HG03103 (cell line): ENCODE data around the gene SEMA3F.

Experiments used
- ATAC-seq: cut with Tn5 transposase; IDR thresholded peaks from one replicate; pipeline ENCODE4 v1.9.1; 2021; ENCODE audit warnings: low read depth; ENCODE audit not compliant: unreplicated experiment

Gene SEMA3F

DNA sequence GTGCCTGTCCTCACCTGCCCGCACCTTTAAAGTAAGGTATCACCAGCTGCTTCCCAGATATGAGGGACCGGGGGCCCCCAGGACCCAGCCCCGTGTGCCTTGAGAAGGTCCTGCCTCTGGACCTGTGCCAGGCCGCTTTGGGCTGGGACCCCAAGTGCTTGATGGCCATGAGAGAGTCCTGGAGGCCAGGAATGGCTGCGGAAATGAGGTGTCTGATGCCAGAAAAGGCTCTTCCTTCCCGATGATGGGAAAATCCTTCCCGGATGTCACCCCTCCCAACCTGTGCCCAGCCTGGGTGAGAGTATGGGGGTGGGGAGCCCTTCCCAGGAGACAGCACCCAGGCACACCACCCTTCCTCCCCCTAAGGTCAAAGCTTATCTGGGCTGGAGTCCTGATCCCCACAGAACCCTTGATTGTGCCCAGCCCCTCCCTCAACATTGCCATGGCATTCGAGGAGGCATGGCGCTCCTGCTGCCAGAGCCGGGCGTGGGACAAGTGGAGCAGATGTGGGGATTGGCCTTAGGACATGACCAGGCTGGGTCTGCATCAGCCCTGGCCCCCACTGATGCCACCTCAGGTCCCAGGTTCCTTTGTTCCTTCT, 14.2 kb downstream of the SEMA3F start:
- ATAC-seq = no peak

DNA sequence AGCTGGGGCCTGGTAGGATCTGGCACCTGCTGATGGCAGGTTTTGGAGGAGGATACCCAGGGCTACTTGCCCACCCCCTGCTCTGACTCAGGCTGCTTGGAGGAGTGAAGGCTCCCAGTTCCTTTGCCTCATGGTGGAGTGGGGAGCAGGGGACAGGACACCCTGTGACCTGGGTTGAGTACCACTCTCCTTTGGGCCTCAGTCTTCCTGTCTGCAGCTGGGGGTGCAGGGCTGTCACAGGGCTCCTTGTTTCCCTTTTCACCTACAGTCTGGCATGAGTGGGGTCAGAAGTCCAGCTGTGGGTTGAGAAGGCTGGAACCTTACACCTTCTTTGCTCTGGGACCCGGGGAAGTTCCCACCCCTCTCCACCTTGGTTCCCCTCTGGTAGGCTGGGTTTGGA, 14.7 kb downstream of the SEMA3F start:
- no peak for ATAC-seq

DNA sequence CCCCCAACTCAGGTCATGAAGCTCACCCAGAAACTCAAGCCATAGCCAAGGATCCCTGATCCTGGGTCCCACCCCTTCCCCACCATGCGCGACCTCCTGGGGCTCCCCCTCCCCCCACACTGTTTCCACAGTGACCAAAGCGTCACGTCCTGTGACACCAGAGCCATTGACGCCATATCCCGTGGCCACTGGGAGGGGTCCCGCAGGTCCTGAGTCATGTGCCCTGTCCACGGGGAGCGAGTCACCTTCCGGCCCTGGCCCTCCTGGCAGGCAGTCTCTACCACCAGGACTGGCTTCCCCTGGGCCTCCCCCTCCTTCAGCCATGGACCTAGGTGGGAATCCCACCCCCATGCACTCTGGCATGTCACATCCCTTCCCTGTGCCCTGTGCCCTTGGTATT, 15.6 kb downstream of the SEMA3F start:
- ATAC-seq = no peak

DNA sequence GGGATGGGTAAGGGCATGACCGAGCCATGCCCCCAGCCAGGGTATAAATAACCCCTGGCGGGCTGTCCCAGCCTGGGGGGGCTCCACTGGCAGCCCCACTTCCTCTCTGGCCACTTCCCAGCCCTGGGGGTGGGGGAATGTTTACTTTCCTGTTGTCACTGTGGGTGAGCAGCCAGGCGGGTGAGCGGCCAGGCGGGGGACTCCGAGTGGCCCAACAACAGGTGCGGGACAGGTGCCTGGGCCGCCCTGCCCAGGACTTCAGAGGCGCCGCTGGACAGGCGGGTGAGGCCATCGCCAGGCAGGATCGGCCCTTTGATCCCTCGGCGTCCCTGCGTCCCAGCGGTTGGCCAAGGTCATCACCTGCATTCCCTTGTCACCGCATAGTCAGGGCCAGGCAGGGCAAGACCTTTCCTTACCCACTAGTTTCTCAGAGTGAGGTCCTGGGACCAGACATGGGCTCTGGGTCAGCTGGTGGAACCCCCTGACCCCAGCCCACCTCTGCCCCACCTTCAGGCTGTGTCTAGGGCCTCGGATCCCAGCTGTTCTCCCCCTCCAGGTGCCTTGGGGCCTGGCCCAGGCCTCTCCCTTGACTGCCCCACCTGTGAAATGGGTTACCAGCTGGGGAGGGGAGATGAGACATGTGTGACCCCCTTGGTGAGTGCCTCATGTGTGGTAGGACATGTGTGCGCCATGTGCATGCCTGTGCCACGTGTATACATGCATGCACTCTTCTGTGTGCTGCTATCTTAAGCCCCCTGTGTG, 16.6 kb downstream of the SEMA3F start:
- ATAC-seq = no peak

DNA sequence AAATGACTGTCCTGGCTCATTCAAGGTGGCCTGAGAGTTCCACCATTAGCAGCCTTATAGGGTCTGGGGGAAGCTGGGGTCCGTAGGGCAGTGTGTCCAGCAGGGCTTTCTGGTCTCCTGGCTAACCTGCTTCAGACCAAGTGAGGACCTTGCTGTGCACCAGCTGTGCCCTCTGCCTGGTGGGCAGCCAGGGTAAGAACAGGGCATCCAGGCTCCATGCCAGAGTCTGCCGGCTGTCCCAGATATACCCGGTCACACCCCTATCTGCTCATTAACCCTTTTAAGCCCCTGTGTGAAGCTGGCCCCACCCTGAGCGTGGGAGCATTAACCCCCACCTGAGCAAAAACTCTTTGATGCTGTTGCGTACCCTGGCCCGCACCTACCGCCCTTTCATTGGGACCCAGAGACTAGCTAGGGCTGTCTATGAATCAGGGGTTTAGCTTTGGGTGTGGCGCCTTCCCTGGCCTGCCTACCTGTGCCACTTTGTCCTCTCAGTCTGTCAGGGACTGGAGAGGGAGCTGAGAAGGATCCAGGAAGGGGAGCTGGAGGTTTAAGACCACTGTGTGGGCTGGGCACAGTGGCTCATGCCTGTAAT, 17.6 kb downstream of the SEMA3F start:
- ATAC-seq = no peak

DNA sequence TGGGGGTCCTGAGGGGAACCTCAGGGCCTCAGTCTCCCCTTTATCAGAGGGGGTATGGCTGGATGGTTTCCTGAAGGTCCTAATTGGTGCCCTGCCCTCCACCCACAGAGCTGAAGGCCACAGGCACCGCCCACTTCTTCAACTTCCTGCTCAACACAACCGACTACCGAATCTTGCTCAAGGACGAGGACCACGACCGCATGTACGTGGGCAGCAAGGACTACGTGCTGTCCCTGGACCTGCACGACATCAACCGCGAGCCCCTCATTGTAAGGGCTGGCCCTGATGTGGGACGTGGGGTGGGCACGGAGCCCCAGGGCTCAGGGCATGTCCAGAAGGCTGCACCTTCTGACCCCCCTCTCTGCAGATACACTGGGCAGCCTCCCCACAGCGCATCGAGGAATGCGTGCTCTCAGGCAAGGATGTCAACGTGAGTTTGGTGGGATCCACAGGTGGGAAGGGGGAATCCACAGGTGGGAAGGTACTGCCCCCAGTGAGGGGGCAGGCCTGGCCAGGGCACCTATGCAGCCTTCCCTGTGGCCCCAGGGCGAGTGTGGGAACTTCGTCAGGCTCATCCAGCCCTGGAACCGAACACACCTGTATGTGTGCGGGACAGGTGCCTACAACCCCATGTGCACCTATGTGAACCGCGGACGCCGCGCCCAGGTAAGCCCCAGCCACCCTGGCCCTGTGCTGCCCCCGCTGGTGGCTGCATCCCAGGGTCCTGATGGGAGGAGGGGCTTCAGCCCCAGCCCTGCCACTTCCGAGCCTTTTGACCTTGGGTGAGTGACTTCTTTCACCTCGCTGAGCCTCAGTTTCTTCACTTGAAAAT, 18.8 kb downstream of the SEMA3F start:
- no peak for ATAC-seq

DNA sequence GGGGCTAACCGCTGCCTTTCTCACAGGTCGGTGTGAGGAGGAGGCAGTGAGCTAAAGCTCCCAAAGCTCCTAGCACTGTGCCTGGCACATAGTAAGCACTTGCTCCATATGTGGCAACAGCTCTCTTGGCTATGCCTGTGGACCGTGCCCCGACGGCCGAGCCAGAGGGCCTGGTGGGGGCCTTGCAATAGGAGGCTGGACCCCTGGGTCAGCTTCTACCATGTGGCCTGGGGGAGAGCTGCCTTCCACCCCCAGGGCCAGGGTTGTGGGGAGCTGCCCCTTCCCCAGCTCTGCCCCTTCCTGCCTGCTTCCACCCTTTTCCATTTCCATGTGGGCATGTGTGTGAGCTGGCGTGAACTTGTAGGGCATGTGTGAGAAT, 19.4 kb downstream of the SEMA3F start:
- no peak for ATAC-seq

DNA sequence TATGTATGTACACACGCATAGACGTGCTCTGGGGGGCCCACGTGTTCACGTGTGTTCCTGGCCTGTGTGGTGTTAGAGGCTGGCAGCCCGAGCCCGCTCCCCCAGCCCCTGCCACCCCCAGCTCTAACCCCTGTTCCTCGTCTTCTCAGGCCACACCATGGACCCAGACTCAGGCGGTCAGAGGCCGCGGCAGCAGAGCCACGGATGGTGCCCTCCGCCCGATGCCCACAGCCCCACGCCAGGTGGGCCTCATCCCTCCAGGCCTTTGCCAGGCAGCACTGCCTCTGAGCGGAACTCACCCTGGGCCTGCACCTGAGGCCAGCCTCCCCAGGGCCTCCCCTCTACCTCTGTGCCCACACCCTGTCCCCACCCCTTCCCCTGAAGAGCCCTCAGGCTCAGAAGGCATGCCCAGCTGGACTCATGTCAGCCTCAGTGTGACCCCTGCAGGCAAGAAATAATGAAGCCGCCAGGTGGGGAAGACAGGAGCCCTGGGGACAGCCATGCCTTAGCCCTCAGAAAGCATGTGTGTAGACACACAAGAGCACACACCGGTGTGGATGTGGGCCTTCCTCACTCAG, 19.9 kb downstream of the SEMA3F start:
- ATAC-seq = no peak

DNA sequence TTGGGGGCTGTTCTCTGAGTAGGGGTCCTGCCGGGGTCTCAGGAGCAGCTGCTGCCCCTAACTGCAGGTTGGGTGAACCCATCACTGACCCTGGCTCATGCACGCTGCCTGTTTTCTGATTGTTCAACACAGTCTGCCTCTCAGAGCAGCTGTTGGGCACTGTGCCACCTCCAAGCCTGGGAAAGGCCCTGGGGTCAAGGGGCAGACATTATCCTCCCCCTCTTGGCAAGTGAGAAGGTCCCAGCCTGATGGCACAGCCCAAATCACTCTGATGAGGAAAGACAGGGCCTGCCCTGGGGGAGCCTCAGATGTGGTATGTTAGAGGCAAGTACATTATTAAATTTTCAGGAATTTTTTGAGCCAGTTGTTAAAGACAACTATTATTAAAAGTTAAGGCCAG, 22.2 kb downstream of the SEMA3F start:
- no peak for ATAC-seq

DNA sequence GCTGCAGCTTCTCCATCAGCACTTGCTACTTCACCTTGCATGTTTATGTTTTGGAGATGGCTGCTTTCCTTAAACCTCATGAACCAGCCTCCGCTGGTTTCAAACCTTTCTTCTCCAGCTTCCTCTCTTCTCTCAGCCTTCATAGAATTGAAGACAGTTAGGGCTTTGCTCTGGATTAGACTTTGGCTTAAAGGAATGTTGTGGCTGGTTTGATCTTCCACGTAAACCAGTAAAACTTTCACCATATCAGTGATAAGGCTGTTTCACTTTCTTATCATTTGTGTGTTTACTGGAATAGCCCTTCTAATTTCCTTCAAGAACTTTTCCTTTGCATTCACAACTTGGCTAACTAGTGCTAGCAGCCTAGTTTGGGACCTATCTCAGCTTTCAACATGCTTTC, 24.6 kb downstream of the SEMA3F start:
- ATAC-seq = no peak

DNA sequence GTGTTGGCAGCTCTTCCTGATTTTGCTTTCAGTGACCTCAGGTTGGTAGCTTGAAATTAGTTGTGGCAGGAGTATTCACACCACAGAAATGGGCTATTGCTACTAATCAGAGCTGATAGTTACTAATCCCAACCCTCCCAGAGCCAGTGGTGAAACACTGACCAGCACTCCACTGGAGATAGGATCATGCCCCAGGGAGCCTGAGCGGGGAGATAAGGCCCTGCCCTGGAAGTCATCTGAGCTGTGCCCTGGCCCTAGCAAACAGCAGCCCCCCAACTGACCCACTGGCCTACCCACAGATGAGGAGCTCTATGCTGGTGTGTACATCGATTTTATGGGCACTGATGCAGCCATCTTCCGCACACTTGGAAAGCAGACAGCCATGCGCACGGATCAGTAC, 26.9 kb downstream of the SEMA3F start:
- ATAC-seq = no peak

DNA sequence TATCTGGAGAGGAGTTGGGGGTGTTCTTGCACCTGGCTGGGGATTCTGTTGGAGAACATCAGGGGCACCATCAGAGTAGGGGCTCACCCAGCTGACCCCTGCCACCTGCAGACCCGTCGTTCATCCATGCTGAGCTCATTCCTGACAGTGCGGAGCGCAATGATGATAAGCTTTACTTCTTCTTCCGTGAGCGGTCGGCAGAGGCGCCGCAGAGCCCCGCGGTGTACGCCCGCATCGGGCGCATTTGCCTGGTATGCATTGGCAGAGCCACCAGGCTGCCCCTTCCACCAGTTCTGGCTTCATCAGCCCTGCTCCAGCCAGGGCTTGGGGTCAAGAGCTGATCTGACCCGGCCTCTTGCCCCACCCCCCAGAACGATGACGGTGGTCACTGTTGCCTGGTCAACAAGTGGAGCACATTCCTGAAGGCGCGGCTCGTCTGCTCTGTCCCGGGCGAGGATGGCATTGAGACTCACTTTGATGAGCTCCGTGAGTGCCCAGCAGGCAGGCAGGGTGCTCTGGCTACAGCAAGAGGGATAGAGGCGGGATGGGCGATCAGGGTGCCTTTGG, 27.5 kb downstream of the SEMA3F start:
- no peak for ATAC-seq

DNA sequence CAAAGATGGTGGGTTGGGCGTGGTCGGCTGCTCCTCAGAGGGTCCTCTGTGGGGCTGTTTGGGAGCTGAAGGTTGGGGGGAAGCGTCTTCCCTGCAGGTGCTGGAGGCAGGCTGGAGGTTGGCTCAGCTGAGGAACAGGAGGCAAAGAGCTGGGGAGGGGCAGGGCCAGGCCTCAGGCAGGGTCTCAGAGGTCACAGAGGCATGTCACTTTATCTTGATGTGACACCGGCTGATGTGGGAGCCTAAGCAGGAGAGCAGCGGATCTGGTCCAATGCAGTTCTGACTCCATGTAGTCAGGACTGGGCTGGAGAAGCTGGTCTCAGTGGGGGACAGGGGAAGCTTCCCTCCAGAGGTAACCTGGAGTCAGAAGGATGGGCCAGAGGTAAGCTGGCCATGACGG, 28.6 kb downstream of the SEMA3F start:
- no peak for ATAC-seq

DNA sequence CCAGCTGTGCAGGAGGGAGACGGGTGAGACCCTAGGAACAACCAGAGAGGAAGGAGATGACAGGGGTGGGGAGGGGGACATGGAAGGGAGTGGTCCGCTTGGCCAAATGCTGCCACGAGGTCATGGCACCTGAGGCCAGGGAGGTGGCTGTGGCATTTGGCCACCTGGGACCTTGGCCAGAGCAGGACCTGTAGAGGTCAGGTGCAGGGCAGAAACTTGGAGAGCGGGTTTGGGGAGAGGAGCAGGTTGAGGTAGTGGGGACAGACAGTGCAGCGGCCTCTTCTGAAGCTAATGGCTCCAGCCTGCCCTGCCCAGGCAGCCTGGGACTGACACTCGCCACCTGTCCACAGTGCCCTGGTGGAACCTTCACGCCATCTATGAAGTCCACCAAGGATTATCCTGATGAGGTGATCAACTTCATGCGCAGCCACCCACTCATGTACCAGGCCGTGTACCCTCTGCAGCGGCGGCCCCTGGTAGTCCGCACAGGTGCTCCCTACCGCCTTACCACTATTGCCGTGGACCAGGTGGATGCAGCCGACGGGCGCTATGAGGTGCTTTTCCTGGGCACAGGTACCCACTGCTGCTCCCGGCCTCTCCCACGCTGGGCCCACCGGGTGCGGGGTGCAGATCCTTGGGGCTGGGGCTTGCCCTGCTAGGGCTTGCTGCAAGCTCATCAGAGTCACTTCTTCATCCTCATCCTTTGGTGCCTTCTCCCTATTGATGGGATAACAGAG, 29.3 kb downstream of the SEMA3F start:
- no peak for ATAC-seq

DNA sequence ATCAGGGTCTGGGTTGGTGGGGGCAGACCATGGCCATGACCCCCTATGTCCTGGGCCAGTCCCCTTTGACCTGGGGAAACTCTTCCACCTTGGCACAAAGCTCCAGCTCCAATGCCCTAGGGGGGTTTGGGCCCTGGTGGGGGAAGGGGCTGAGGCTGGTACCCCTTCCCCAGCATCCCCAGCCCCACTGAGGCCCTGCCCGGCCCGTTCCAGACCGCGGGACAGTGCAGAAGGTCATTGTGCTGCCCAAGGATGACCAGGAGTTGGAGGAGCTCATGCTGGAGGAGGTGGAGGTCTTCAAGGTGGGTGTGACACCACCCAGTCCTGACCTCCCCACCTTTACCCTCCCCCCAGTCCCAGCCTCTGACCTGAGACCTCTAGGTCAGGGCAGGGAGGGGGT, 30.1 kb downstream of the SEMA3F start:
- no peak for ATAC-seq

DNA sequence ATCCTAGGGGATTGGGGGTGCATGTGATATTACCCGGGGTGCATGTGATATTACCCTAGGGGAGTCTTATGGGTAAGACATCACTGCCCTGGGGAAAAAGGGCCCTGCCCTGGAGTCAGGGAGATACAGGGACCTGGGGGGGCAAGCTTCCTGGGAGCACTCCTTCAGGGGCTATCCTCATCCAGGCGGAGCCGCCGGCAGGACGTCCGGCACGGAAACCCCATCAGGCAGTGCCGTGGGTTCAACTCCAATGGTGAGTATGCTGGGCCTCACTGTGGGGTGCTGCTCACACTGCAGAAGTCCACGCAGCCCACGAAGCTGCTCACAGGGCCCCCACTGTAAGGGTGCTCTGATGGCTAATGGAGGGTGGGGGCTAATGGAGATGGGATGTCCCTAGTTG, 31.0 kb downstream of the SEMA3F start:
- no peak for ATAC-seq

DNA sequence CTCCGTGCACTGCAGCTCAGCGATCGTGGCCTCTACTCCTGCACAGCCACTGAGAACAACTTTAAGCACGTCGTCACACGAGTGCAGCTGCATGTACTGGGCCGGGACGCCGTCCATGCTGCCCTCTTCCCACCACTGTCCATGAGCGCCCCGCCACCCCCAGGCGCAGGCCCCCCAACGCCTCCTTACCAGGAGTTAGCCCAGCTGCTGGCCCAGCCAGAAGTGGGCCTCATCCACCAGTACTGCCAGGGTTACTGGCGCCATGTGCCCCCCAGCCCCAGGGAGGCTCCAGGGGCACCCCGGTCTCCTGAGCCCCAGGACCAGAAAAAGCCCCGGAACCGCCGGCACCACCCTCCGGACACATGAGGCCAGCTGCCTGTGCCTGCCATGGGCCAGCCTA, 32.6 kb downstream of the SEMA3F start:
- ATAC-seq = no peak

DNA sequence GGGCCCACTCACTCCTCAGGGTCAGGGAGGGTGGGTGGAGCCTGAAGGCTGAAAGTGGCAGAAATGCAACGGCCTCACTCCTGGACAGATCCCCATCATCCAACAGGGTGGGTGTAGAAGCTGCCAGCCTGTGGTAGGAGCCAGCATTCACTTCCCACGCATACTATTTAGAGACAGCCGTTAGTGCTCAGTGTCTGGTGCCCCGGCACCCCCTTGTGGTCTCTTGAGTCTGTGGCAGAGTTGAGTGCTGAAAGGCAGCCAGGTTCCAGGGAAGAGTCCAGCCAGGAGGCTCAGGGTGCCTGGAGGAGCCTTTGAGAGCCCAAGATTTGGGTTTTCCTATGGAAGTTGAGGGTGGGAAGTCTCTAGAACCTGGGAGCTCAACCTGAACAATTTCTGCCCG, 34.1 kb downstream of the SEMA3F start:
- ATAC-seq = no peak

DNA sequence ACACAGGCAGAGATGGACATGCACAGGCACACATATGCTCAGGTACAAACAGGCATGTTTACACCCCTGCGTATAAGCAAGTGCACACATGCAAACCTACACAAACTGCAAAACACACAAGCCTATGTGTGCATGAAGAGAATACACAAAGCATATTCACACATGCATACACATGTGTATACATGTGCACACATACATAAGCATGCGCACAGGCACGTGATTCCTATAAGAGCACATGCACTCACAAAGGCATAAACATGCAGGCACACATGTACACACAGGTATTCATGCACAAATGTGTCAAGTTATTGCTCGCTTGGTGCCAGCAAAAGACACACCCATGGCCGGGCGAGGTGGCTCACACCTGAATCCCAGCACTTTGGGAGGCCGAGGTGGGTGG, 34.9 kb downstream of the SEMA3F start:
- ATAC-seq = no peak
